Osteoblast (primary cell): Measurements from ENCODE around the gene EEF2. TPM values are rescaled to one million over a fixed set of nuclear protein-coding genes. Genes with fewer than 3 reads are reported as not detected.
"Not testable (repeated sequence)": the region's sequence is repeated elsewhere in the genome, so short reads cannot be mapped to it uniquely, and the experiment has no call there.

ENCODE experiments used
- DNase-seq: peaks from one replicate; pipeline ENCODE4 v3.0.0; 2011; ENCODE audit warnings: low spot score, mixed read lengths; ENCODE audit not compliant: insufficient read length; ENCODE audit errors: missing footprints
- H2AFZ ChIP-seq: 2 replicates; pipeline ENCODE4 v1.6.0; 2011; ENCODE audit warnings: mild to moderate bottlenecking, low read length
- H3K27ac ChIP-seq: 2 replicates; pipeline ENCODE4 v1.5.1; 2011; ENCODE audit warnings: mild to moderate bottlenecking, low read depth, low read length, moderate library complexity
- H3K27me3 ChIP-seq: 2 replicates; pipeline ENCODE4 v1.6.0; 2012; ENCODE audit warnings: mild to moderate bottlenecking, control low read depth, inconsistent platforms, low read length, moderate library complexity; ENCODE audit not compliant: insufficient read depth
- H3K36me3 ChIP-seq: 2 replicates; pipeline ENCODE4 v1.5.1; 2011; ENCODE audit warnings: mild to moderate bottlenecking, low read length, control low read depth, moderate library complexity; ENCODE audit not compliant: insufficient read depth
- H3K4me1 ChIP-seq: 2 replicates; pipeline ENCODE4 v1.5.1; 2011; ENCODE audit warnings: mild to moderate bottlenecking, low read length, control low read depth, moderate library complexity; ENCODE audit not compliant: insufficient read depth
- H3K4me2 ChIP-seq: 2 replicates; pipeline ENCODE4 v1.6.0; 2011; ENCODE audit warnings: mild to moderate bottlenecking, low read length; ENCODE audit not compliant: insufficient read depth
- H3K4me3 ChIP-seq: fragments of 200-600 bp; sonication (generic); 3 replicates; pipeline ENCODE4 v1.5.1; 2012; ENCODE audit warnings: mild to moderate bottlenecking, low read length, inconsistent platforms; ENCODE audit not compliant: insufficient read depth
- H3K79me2 ChIP-seq: 2 replicates; pipeline ENCODE4 v1.6.0; 2012; ENCODE audit warnings: mild to moderate bottlenecking, low read length, control low read depth, inconsistent platforms; ENCODE audit not compliant: insufficient read depth
- H3K9me3 ChIP-seq: 2 replicates; pipeline ENCODE4 v1.5.1; 2011; ENCODE audit warnings: low read depth, low read length, control low read depth
- H4K20me1 ChIP-seq: 2 replicates; pipeline ENCODE4 v1.6.0; 2012; ENCODE audit warnings: mild to moderate bottlenecking, low read length, control low read depth; ENCODE audit not compliant: insufficient read depth
- total RNA-seq: library from RNA; depleted of rRNA; stranded (reverse); fragments of >200 nt; gene quantifications from 2 replicates; pipeline ENCODE4 v1.2.3, GENCODE V29; 2012
- TF ChIP-seq, protein P1 (sequence below): IDR thresholded peaks from 2 replicates; pipeline ENCODE4 v1.5.1; 2011; ENCODE audit warnings: mild to moderate bottlenecking, low read depth, low read length, moderate library complexity; ENCODE audit errors: extremely low read depth

EEF2 gene
- total RNA-seq, 1 donor: 2,968 TPM

DNA sequence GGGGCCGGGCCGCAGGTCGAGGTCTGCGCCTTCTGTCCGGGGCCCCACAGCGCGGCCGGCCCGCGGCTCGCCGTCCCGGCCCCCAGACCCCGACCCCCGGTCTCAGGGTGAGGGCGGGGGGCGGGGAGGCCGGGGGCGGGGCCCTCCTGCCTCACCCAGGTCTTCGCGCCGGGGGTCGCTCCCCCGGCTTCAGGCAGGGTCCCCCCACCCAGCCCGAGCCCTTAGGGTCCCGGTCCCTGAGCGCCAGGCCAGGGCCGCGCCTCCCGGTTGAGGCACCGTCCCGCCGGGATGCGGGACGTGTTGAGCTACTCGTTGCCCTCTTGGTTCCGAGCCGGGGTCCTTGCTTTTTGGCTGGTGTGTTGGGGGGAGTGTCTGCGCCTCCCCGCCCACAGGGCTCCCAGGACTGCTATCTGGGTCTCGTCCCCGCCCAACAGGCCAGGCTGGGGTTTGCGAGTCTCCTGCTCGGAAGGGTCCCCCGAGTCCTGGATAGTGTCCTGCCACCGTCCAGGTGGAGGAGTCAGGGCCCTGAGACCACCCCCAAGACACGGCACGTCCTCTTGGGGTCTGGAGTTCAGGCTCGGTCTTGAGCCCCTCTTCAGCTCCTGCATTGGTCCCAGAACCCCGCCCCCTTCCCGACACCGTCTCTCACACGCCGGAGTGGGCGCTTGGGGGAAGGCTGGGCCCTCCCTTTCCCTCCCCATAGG is 22.7 kb upstream of the EEF2 start:
- Histone ChIP-seq H3K4me1 (peaks cover 16% of the 10 kb centered on the region), H3K4me2 (peak overlapping the region; percentile 95), H4K20me1 (peaks cover 37% of the 10 kb centered on the region), H3K36me3 (peaks cover 9% of the 10 kb centered on the region), H3K9me3 (no peaks in the 10 kb centered on the region), H3K79me2 (peaks cover 54% of the 10 kb centered on the region), H3K27me3 (no peaks in the 10 kb centered on the region), H3K27ac (peak overlapping the region; percentile 51), H2AFZ (peak overlapping the region; percentile 59), H3K4me3 (peak overlapping the region; percentile 94)
- DNase-seq: peak; percentile 92
- TF ChIP-seq, protein P1, sequence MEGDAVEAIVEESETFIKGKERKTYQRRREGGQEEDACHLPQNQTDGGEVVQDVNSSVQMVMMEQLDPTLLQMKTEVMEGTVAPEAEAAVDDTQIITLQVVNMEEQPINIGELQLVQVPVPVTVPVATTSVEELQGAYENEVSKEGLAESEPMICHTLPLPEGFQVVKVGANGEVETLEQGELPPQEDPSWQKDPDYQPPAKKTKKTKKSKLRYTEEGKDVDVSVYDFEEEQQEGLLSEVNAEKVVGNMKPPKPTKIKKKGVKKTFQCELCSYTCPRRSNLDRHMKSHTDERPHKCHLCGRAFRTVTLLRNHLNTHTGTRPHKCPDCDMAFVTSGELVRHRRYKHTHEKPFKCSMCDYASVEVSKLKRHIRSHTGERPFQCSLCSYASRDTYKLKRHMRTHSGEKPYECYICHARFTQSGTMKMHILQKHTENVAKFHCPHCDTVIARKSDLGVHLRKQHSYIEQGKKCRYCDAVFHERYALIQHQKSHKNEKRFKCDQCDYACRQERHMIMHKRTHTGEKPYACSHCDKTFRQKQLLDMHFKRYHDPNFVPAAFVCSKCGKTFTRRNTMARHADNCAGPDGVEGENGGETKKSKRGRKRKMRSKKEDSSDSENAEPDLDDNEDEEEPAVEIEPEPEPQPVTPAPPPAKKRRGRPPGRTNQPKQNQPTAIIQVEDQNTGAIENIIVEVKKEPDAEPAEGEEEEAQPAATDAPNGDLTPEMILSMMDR: no peak

DNA sequence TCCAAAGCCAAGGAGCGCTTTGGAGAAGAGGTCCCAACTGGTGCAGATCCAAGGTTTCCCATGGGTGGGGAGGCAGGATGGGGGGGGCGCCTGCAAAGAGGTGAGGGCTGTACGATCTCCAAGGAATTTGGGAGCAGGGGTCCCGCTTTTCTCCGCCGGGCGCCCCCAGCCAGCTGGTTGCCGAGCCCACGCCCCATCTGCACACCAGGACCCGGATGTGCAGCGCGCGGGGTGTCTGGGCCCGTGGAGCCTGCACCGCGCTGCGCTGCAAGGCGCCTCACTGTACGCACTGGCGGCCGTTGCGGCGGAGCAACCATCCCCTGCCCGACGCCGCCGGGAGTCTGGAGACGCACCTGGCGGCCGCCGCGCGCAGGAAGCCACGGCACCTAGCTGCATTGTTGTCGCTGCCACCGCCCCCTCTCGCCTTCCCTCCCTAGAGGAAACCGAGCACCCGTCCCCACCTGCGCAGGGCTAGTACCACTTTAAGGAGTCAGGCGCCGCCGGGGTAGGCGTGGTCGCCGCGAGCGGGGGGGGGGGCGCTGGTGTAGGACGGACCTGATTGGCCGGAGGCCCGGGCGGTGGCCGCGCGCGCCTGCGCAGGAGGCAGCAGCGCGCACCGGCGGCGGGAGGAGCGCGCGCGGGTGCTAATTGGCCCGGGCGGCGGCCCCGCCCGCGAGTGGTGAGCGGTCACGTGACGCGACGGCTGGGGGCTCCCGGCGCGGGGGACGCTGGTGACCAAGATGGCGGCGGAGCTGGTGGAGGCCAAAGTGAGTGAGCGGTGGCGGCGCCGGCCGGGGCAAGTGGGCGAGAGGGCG is 22.0 kb upstream of the EEF2 start, which contains the start of gene PIAS4:
Gene PIAS4, plus strand, starts transcription at position 716 of the 815 bp plus-strand sequence. Its CDS starts 25 bp downstream, at position 741.
- Histone ChIP-seq H3K79me2 (peaks cover 46% of the 10 kb centered on the region), H3K4me2 (peak within 1 kb of the TSS; percentile 95), H2AFZ (peak within 1 kb of the TSS; percentile 88), H4K20me1 (peaks cover 34% of the 10 kb centered on the region), H3K9me3 (no peaks in the 10 kb centered on the region), H3K4me1 (peaks cover 16% of the 10 kb centered on the region), H3K27me3 (no peaks in the 10 kb centered on the region), H3K27ac (peak within 1 kb of the TSS; percentile 51), H3K4me3 (peak within 1 kb of the TSS; percentile 94), H3K36me3 (peaks cover 8% of the 10 kb centered on the region)
- peak; percentile 100 for DNase-seq
- TF ChIP-seq, protein P1: no peak

DNA sequence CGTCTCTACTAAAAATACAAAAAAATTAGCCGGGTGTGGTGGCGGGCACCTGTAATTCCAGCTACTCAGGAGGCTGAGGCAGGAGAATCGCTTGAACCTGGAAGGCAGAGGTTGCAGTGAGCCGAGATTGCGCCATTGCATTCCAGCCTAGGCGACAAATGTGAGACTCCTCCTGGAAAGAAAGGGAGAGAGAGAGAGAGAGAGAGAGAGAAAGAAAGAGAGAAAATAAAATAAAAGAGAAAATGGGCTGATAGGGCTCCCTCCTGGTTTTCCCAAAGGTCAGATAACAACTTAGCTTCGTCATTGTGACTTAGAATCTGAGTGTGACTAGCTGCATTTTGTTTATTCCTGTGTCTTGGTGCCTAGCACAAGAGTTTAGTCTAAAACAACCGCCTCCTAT is 20.2 kb upstream of the EEF2 start:
- not testable (repeated sequence) for H3K4me2 ChIP-seq, H3K9me3 ChIP-seq, DNase-seq, H3K36me3 ChIP-seq, H3K27me3 ChIP-seq, H2AFZ ChIP-seq, H3K27ac ChIP-seq, H3K4me3 ChIP-seq
- Histone ChIP-seq H3K79me2 (peaks cover 31% of the 10 kb centered on the region), H3K4me1 (peaks cover 16% of the 10 kb centered on the region), H4K20me1 (peaks cover 24% of the 10 kb centered on the region)

DNA sequence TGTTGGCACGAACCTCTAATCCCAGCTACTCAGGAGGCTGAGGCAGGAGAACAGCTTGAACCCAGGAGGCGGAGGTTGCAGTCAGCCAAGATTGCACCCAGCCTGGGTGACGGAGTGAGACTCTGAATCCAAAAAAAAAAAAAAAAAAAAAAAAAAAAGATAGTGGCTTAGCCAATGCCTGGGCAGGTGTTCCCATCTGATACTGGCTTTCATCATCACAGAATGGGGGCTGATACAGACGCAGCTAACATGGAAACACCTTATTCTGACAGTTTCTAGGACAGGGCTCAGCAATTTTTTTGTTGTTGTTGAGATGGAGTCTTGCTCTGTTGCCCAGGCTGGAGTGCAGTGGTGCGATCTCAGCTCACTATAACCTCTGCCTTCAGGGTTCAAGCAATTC is 15.5 kb upstream of the EEF2 start:
- not testable (repeated sequence) for H3K79me2 ChIP-seq, H3K9me3 ChIP-seq, H3K4me2 ChIP-seq, H3K4me3 ChIP-seq, H3K36me3 ChIP-seq, H3K27ac ChIP-seq, H3K27me3 ChIP-seq, H4K20me1 ChIP-seq, H3K4me1 ChIP-seq, H2AFZ ChIP-seq, DNase-seq

DNA sequence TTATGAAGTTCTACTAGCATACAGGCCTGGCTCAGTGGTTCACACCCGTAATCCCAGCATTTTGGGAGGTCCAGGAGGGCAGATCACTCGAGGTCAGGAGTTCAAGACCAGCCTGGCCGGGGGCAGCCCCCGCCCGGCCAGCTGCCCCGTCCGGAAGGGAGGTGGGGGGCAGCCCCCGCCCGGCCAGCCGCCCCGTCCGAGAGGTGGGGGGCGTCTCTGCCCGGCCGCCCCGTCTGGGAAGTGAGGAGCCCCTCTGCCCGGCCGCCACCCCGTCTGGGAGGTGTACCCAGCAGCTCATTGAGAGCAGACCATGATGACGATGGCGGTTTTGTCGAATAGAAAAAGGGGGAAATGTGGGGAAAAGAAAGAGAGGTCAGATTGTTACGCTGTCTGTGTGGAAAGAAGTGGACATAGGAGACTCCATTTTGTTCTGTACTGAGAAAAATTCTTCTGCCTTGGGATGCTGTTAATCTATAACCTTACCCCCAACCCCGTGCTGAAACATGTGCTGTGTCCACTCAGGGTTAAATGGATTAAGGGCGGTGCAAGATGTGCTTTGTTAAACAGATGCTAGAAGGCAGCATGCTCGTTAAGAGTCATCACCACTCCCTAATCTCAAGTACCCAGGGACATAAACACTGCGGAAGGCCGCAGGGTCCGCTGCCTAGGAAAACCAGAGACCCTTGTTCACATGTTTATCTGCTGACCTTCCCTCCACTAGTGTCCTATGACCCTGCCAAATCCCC is 13.6 kb upstream of the EEF2 start:
- H2AFZ ChIP-seq, H3K4me1 ChIP-seq, H3K79me2 ChIP-seq, H3K27ac ChIP-seq, H3K4me2 ChIP-seq, H4K20me1 ChIP-seq, H3K27me3 ChIP-seq, H3K36me3 ChIP-seq, DNase-seq, H3K4me3 ChIP-seq, H3K9me3 ChIP-seq: not testable (repeated sequence)
